Stimulated activated CD4-positive, alpha-beta T cell treated with anti-CD3 and anti-CD28 coated beads, Interleukin-1b, Interleukin-23, amount 100 ng/mL, for 1 hour (primary cell): Measurements from ENCODE around the gene MEGF9.

Source experiments
- DNase-seq, 2 donors: peaks; one replicate each; pipeline ENCODE4 v3.0.0-alpha.2; 2020; ENCODE audit warnings: low read depth in 2 of 2

The MEGF9 gene

GRCh38 chr9:120625222-120625621 lies 89.0 kb downstream of the MEGF9 start:
- no peak for DNase-seq

- DNase-seq: no peak
Measured at GRCh38 chr9:120622790-120623189, 91.5 kb downstream of the MEGF9 start.

GRCh38 chr9:120621941-120622340 lies 92.3 kb downstream of the MEGF9 start:
- no peak for DNase-seq

- peak; percentile 7 to 32 for DNase-seq
Measured at GRCh38 chr9:120619751-120620655, 94.3 kb downstream of the MEGF9 start.

- DNase-seq: no peak
Measured at GRCh38 chr9:120616966-120617935, 97.0 kb downstream of the MEGF9 start.

GRCh38 chr9:120612218-120612617 lies 102.1 kb downstream of the MEGF9 start:
- DNase-seq: no peak

- no peak for DNase-seq
Measured at GRCh38 chr9:120611690-120612068, 102.6 kb downstream of the MEGF9 start.

GRCh38 chr9:120610975-120611689 lies 103.1 kb downstream of the MEGF9 start:
- DNase-seq: no peak

- DNase-seq: no peak
Measured at GRCh38 chr9:120609636-120610035, 104.6 kb downstream of the MEGF9 start.

GRCh38 chr9:120608421-120608820 lies 105.8 kb downstream of the MEGF9 start:
- DNase-seq: no peak

GRCh38 chr9:120603591-120603990 lies 110.7 kb downstream of the MEGF9 start:
- no peak for DNase-seq

- DNase-seq: no peak
Measured at GRCh38 chr9:120603010-120603409, 111.3 kb downstream of the MEGF9 start.

- no peak for DNase-seq
Measured at GRCh38 chr9:120593955-120594277, 120.4 kb downstream of the MEGF9 start.

GRCh38 chr9:120593250-120593954 lies 120.9 kb downstream of the MEGF9 start:
- no peak for DNase-seq

- no peak for DNase-seq
Measured at GRCh38 chr9:120592210-120592609, 122.1 kb downstream of the MEGF9 start.

GRCh38 chr9:120587328-120587727 lies 126.9 kb downstream of the MEGF9 start:
- no peak for DNase-seq

- no peak for DNase-seq
Measured at GRCh38 chr9:120583958-120584369, 130.3 kb downstream of the MEGF9 start.

- DNase-seq: peak; percentile 72 to 80
Measured at GRCh38 chr9:120580051-120580896, 134.0 kb downstream of the MEGF9 start, which contains the start of gene CDK5RAP2. CDK5RAP2 (minus strand) TSS chr9:120580167; CDS start chr9:120579978, 189 bp downstream.

- no peak for DNase-seq
Measured at GRCh38 chr9:120579139-120580050, 134.9 kb downstream of the MEGF9 start.
